WI38 (cell line): Measurements from ENCODE around the gene FTSJ1.

ENCODE experiments used
- H3K4me3 ChIP-seq: 2 replicates; pipeline ENCODE4 v1.5.1; 2011; ENCODE audit warnings: low read depth, mild to moderate bottlenecking, control low read depth, low read length
- CTCF ChIP-seq: IDR thresholded peaks from 2 replicates; pipeline ENCODE4 v1.5.1; 2012; ENCODE audit warnings: low read depth, mild to moderate bottlenecking, control low read depth, low read length

Gene FTSJ1

GRCh38 chrX:48478806-48479205 lies 2.8 kb downstream of the FTSJ1 start:
- no peak for TF ChIP-seq CTCF
- no peak overlapping the region for H3K4me3 ChIP-seq

DNA sequence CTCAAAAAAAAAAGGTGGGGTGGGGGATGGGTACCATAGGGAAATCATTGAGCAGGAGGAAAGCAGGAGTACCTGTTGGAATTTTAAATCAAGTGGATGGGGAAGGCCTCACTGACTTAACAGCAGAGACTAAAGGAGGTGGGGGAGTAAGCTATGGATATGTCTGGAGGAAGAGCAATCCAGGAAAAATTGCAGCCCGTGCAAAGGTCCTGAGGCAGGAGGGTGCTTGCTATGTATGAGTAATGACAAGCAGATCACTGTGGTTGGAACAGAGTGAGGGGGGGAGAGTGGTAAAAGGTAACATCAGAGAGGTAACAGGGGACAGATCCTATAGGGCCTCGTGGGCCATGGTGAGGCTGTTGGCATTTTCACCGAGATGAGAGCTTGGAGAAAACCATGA lies 4.1 kb downstream of the FTSJ1 start:
- H3K4me3 ChIP-seq, result no peak overlapping the region
- TF ChIP-seq CTCF, result no peak

DNA sequence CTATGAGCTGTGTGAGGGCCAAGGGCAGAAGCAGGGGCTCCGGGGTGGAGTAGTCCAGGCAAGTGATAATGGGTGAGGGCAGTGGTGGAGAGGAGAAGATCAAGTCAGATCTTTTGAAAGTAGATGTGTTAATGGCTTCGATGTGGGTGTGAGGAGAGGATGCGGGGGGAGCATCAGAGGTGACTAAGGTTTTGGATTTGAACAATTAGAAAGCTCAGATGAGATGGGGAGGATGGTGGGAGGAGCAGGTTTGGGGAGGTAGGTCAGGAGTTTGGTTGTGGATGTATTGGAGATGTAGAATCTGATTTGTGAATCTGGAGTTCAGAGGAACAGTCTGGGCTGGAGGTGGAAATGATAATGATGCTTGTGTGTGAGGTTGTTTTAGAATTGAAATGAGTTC lies 4.6 kb downstream of the FTSJ1 start:
- TF ChIP-seq CTCF, result no peak
- H3K4me3 ChIP-seq, result no peak overlapping the region

- no peak for TF ChIP-seq CTCF
Observed at GRCh38 chrX:48482526-48482925, 6.5 kb downstream of the FTSJ1 start.

GRCh38 chrX:48487362-48487798 lies 11.4 kb downstream of the FTSJ1 start:
- no peak overlapping the region for H3K4me3 ChIP-seq

More at GRCh38 chrX:48482526-48482925, 6.5 kb downstream of the FTSJ1 start:
- H3K4me3 ChIP-seq, result no peak overlapping the region

DNA sequence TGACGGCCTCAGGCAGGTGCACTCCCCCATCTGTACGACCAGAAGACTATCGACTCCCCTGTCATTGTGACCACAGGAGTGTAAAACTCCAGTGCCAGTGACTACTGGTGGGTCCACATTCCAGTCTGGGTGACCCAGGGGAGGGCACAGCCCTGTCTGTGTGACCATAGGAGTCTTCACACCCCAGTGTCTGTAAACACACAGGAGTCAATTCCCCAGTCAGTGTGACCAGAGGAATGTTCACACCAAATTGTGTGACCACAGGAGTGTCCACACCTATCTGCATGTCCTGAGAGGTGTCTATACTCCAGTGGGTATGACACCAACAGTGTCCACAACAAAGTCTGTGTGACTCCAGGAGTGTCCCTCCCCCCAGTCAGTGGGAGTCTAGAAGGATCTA lies 12.0 kb downstream of the FTSJ1 start:
- TF ChIP-seq CTCF, result no peak
- no peak overlapping the region for H3K4me3 ChIP-seq

More at GRCh38 chrX:48487362-48487798, 11.4 kb downstream of the FTSJ1 start:
- TF ChIP-seq CTCF, result no peak

GRCh38 chrX:48489296-48489695 lies 13.3 kb downstream of the FTSJ1 start:
- H3K4me3 ChIP-seq, result no peak overlapping the region
- TF ChIP-seq CTCF, result no peak
